Measurements from ENCODE around the gene NFU1. TPM values are rescaled to one million over a fixed set of nuclear protein-coding genes. Genes with fewer than 3 reads are reported as not detected.
"Not testable (repeated sequence)": the region's sequence is repeated elsewhere in the genome, so short reads cannot be mapped to it uniquely, and the experiment has no call there.

NFU1 gene
- total RNA-seq, 1 experiment from 2014 or later, result 70.5 TPM

DNA sequence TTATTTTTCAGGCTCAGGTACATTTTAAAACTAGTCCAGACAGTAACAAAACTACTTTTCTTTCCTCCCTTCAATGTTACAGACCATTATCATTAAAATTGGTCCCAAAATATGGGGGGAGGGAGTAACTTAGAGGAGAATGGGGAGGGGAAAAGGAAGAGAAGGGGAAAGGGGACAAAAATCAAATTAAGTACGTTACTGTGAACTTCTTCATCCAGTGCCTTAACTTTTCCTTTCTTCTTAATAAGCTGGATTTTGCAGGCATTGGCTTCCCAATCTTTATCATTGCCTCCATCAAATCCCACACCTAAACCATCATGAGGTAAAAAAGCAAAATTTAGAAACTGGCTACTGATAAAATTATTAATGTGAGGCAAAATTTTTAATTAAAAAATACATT, 67.4 kb downstream of the NFU1 start:
- H3K27me3 ChIP-seq, result no peaks in the 10 kb centered on the region
- no peaks in the 10 kb centered on the region for H3K4me1 ChIP-seq
- no peaks in the 10 kb centered on the region for H3K9me3 ChIP-seq (replicated peaks)
- no peak overlapping the region for H3K4me3 ChIP-seq
- DNase-seq, result no peak
- H3K27ac ChIP-seq, result no peak overlapping the region
- peaks cover 77% of the 10 kb centered on the region for H3K36me3 ChIP-seq

DNA sequence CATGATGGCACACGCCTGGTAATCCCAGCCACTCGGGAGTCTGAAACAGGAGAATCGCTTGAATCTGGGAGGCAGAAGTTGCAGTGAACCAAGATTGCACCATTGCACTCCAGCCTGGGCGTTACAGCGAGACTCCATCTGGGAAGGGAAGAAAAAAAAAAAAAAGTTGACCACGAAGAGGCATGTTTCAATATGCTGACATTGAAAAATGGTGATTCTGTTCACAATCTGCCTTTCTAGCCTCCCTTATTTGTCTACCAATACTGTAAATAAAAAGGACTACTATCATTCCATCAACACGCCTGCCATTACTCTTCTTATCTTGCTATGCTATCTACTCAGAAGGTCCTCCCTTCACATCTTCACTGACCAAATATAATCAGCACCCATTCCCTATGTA, 68.6 kb downstream of the NFU1 start:
- Histone ChIP-seq H3K4me3 (no peak overlapping the region), H3K4me1 (no peaks in the 10 kb centered on the region), H3K36me3 (peaks cover 82% of the 10 kb centered on the region), H3K27ac (no peak overlapping the region), H3K9me3 (replicated peaks) (no peaks in the 10 kb centered on the region), H3K27me3 (no peaks in the 10 kb centered on the region)
- DNase-seq, result no peak

DNA sequence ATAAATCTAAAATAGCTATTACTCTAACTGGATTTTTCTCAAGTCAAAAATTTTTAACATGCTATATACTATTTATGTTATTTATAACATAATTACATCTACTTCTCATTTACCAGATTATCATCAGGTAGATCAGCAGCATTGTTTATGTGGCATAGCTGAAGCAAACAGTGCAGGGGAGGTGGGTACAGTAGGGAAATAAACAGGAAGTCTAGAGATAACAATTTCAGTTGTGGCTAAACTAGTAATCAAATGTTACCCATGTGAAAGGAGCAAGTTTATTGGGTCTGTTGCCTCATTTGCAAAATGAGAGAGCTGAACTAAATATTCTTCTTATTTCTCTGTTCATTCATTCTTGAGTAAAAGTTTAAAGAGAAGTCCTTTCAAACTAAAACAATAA, 77.9 kb downstream of the NFU1 start:
- Histone ChIP-seq H3K4me3 (no peak overlapping the region), H3K36me3 (peaks cover 80% of the 10 kb centered on the region), H3K4me1 (no peaks in the 10 kb centered on the region), H3K9me3 (replicated peaks) (no peaks in the 10 kb centered on the region), H3K27ac (no peak overlapping the region), H3K27me3 (no peaks in the 10 kb centered on the region)
- DNase-seq, result no peak

DNA sequence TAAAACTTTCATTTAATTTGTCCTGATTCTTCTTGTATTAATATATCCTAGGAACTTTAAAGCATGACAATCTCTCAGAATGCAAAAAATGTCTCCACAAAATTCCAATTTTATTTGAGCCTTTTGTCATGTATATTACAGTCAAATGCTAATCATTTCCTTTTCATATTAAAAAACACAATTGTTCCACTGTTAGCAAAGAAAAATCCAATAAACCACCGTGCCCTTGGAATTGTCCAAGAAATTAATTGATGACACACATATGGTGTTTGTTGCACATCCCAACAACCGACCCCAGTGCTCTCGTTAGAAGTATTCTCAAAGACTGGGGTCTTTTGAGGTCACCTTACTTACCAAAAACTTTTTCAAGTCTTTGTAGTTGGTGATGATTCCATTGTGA, 78.3 kb downstream of the NFU1 start:
- Histone ChIP-seq H3K4me1 (no peaks in the 10 kb centered on the region), H3K27me3 (no peaks in the 10 kb centered on the region), H3K27ac (no peak overlapping the region), H3K9me3 (replicated peaks) (no peaks in the 10 kb centered on the region), H3K36me3 (peaks cover 84% of the 10 kb centered on the region), H3K4me3 (no peak overlapping the region)
- no peak for DNase-seq

DNA sequence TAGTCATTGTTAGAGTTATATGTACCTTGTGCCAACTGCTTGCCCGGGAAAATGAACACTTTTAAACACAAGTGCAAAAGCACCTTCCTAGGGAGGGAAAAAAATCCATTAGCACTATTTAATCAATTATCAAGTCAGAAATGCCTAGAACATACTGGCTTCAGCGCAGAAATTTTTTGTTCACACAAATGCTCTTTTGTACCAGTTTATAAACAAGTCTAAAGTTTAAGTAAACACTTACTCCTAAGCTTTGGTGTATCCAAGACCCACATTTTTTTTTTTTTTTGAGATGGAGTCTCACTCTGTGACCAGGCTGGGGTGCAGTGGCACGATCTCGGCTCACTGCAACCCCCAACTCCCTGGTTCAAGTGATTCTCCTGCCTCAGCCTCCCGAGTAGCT, 80.8 kb downstream of the NFU1 start:
- H3K4me3 ChIP-seq, result no peak overlapping the region
- no peak for DNase-seq
- H3K27me3 ChIP-seq, result no peaks in the 10 kb centered on the region
- H3K36me3 ChIP-seq, result peaks cover 82% of the 10 kb centered on the region
- H3K4me1 ChIP-seq, result no peaks in the 10 kb centered on the region
- H3K27ac ChIP-seq, result no peak overlapping the region
- no peaks in the 10 kb centered on the region for H3K9me3 ChIP-seq (replicated peaks)

DNA sequence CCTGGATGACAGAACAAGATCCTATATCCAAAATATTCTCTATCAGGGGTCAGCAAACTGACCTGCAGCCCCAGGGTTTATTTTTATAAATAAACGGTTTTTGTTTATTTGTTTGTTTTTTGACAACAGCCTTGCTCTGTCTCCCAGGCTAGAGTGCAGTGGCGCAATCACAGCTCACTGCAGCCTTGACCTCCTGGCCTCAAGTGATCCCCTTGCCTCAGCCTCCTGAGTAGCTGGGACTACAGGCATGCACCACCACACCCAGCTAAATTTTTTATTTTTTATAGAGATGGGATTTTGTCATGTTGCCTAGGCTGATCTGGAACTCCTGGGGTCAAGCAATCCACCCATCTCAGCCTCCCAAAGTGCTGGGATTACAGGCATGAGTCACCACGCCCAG, 82.3 kb downstream of the NFU1 start:
- H3K4me1 ChIP-seq; H3K27me3 ChIP-seq; H3K27ac ChIP-seq; DNase-seq; H3K9me3 ChIP-seq (replicated peaks); H3K4me3 ChIP-seq: not testable (repeated sequence)
- peaks cover 85% of the 10 kb centered on the region for H3K36me3 ChIP-seq

DNA sequence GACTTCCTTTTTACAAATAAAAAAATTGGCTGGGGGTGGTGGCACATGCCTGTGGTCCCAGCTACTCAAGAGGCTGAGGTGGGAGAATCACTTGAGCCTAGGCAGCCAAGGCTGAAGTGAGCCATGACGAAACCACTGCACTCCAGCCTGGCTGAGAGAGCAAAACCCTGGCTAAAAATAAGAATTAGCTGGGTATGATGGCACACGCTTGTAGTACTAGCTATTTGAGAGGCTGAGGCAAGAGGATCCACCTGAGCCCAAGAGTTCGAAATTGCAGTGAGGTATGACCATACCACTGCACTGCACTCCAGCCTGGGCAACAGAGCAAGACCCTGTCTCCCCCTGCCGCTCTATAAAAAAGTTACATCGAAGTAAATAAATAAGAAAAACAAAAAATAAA, 83.9 kb downstream of the NFU1 start:
- Histone ChIP-seq H3K4me1 (no peaks in the 10 kb centered on the region), H3K27me3 (no peaks in the 10 kb centered on the region), H3K9me3 (replicated peaks) (no peaks in the 10 kb centered on the region), H3K4me3 (no peak overlapping the region), H3K36me3 (peaks cover 85% of the 10 kb centered on the region), H3K27ac (no peak overlapping the region)
- no peak for DNase-seq

DNA sequence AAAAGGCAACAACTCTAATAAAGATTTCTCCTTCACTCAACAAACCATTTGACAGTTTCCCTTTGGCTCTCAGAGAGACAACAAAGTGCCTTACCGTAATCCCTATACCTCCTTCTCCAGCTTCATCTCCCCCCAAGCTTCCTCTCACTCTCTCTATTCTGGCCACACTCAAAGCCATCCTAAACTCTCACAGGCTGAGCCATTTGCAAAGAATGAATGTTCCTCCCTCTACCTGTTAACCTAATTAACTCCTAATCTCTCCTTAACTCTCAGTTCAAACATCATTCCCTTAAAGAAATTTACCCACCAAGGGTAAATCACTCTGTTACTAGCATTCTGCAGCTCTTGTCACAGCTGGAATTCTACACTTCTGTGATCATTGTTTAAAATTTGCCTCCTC, 88.5 kb downstream of the NFU1 start:
- Histone ChIP-seq H3K36me3 (peaks cover 87% of the 10 kb centered on the region), H3K4me1 (no peaks in the 10 kb centered on the region), H3K27me3 (no peaks in the 10 kb centered on the region), H3K4me3 (no peak overlapping the region), H3K27ac (no peak overlapping the region), H3K9me3 (replicated peaks) (no peaks in the 10 kb centered on the region)
- DNase-seq, result no peak

Other genes with a start within 250 kb of the NFU1 start
- 54.5 and 59.9 TPM in 2 replicates for gene GFPT1, start 50.2 kb downstream of the NFU1 start, total RNA-seq (2014; rRNA removed; shearing (Covaris generic))
- 34.3 and 34.8 TPM in 2 replicates for gene AAK1, start 206.3 kb upstream of the NFU1 start, total RNA-seq (2014; rRNA removed; shearing (Covaris generic))

Data from SJCRH30 (cell line).